Measurements from ENCODE around the gene LDB2. TPM values are rescaled to one million over a fixed set of nuclear protein-coding genes. Genes with fewer than 3 reads are reported as not detected.

Gene LDB2
- total and polyA plus RNA-seq, 4 donors = 41.7 to 88.2 (median 61.9) TPM

- no peaks in the 10 kb centered on the region for H3K4me1 ChIP-seq (ENCODE audit: control insufficient read depth, insufficient read depth, low read length)
- H3K9me3 ChIP-seq (ENCODE audit: control insufficient read depth, insufficient read depth, low read length) = no peaks in the 10 kb centered on the region
- no peak for DNase-seq (ENCODE audit: low read depth in 4 of 6, low spot score in 6 of 6)
- no peak overlapping the region for H3K27ac ChIP-seq (ENCODE audit: low read depth, low read length)
- no peaks in the 10 kb centered on the region for H3K27me3 ChIP-seq (ENCODE audit: control insufficient read depth, insufficient read depth, low read length)
- WGBS (ENCODE audit: insufficient coverage) = 100% methylated on average over 2 of the region's 9 CpGs
- H3K36me3 ChIP-seq (ENCODE audit: control insufficient read depth, insufficient read depth, low read length) = no peaks in the 10 kb centered on the region
- no peak overlapping the region for H3K4me3 ChIP-seq (ENCODE audit: low read depth, low read length)
These were observed 205.4 kb downstream of the LDB2 start for GRCh38 chr4:16692961-16693506.

- WGBS (ENCODE audit: insufficient coverage) = 100% methylated on average over 1 of the region's 2 CpGs
These were observed 205.9 kb downstream of the LDB2 start for GRCh38 chr4:16692524-16692923.

DNA sequence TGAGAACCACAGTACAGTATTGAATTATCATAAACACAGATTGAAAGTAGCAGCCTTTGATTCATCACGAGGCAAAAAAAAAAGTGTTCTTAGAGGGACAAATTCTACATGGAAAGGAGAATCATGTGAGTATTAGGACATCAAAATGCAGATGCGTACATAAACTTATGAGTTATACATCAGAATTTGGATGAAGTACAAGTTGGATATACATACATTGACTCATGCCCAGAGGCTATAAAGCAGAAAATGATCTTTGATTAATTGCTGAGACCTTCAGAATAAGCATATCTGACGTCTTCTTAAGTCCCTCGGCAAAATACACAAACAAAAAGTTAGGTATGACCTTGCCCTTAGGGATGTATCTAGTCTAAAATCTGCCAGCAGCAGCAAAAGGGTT is 206.4 kb downstream of the LDB2 start:
- H3K4me1 ChIP-seq (ENCODE audit: control insufficient read depth, insufficient read depth, low read length) = no peaks in the 10 kb centered on the region
- no peak for DNase-seq (ENCODE audit: low read depth in 4 of 6, low spot score in 6 of 6)
- H3K27me3 ChIP-seq (ENCODE audit: control insufficient read depth, insufficient read depth, low read length) = no peaks in the 10 kb centered on the region
- no peaks in the 10 kb centered on the region for H3K9me3 ChIP-seq (ENCODE audit: control insufficient read depth, insufficient read depth, low read length)
- H3K36me3 ChIP-seq (ENCODE audit: control insufficient read depth, insufficient read depth, low read length) = no peaks in the 10 kb centered on the region
- H3K27ac ChIP-seq (ENCODE audit: low read depth, low read length) = peak overlapping the region; percentile 19
- WGBS (ENCODE audit: insufficient coverage) = no CpG with 5 or more reads among the region's 4 CpGs
- H3K4me3 ChIP-seq (ENCODE audit: low read depth, low read length) = no peak overlapping the region

More at GRCh38 chr4:16692524-16692923, 205.9 kb downstream of the LDB2 start:
- no peak for DNase-seq (ENCODE audit: low read depth in 4 of 6, low spot score in 6 of 6)
- H3K27ac ChIP-seq (ENCODE audit: low read depth, low read length) = no peak overlapping the region
- no peaks in the 10 kb centered on the region for H3K4me1 ChIP-seq (ENCODE audit: control insufficient read depth, insufficient read depth, low read length)
- no peaks in the 10 kb centered on the region for H3K9me3 ChIP-seq (ENCODE audit: control insufficient read depth, insufficient read depth, low read length)
- H3K27me3 ChIP-seq (ENCODE audit: control insufficient read depth, insufficient read depth, low read length) = no peaks in the 10 kb centered on the region
- H3K36me3 ChIP-seq (ENCODE audit: control insufficient read depth, insufficient read depth, low read length) = no peaks in the 10 kb centered on the region
- H3K4me3 ChIP-seq (ENCODE audit: low read depth, low read length) = no peak overlapping the region

DNA sequence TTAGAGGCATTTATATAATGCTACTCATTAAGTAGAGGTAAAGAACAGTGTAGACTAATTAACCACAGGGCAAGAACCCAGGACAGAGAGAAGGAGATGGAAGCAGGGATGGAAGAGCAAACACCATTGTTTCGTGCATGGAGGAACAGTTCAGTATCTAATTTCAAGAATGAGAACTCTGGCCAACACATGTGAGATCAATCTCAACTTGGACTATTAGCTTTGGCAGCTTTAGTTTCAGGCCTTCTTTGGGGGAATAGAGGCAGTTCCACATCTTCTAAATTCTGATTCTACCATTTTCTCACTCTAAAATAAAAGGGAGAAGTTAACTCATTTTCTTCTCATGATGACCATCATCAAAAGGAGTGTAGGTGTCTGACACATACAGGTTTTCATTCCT is 207.0 kb downstream of the LDB2 start:
- H3K27ac ChIP-seq (ENCODE audit: low read depth, low read length) = peak overlapping the region; percentile 19
- no peaks in the 10 kb centered on the region for H3K9me3 ChIP-seq (ENCODE audit: control insufficient read depth, insufficient read depth, low read length)
- WGBS (ENCODE audit: insufficient coverage) = 100% methylated on average over 1 of the region's 1 CpG
- no peaks in the 10 kb centered on the region for H3K4me1 ChIP-seq (ENCODE audit: control insufficient read depth, insufficient read depth, low read length)
- H3K27me3 ChIP-seq (ENCODE audit: control insufficient read depth, insufficient read depth, low read length) = no peaks in the 10 kb centered on the region
- no peaks in the 10 kb centered on the region for H3K36me3 ChIP-seq (ENCODE audit: control insufficient read depth, insufficient read depth, low read length)
- H3K4me3 ChIP-seq (ENCODE audit: low read depth, low read length) = no peak overlapping the region
- DNase-seq (ENCODE audit: low read depth in 4 of 6, low spot score in 6 of 6) = no peak

GRCh38 chr4:16687845-16688244 is 210.6 kb downstream of the LDB2 start:
- Histone ChIP-seq H3K9me3 (ENCODE audit: control insufficient read depth, insufficient read depth, low read length) (no peaks in the 10 kb centered on the region), H3K4me3 (ENCODE audit: low read depth, low read length) (no peak overlapping the region), H3K36me3 (ENCODE audit: control insufficient read depth, insufficient read depth, low read length) (no peaks in the 10 kb centered on the region), H3K4me1 (ENCODE audit: control insufficient read depth, insufficient read depth, low read length) (no peaks in the 10 kb centered on the region), H3K27me3 (ENCODE audit: control insufficient read depth, insufficient read depth, low read length) (no peaks in the 10 kb centered on the region), H3K27ac (ENCODE audit: low read depth, low read length) (no peak overlapping the region)
- no CpG with 5 or more reads among the region's 3 CpGs for WGBS (ENCODE audit: insufficient coverage)
- DNase-seq (ENCODE audit: low read depth in 4 of 6, low spot score in 6 of 6) = no peak

GRCh38 chr4:16687011-16687410 is 211.4 kb downstream of the LDB2 start:
- H3K9me3 ChIP-seq (ENCODE audit: control insufficient read depth, insufficient read depth, low read length) = no peaks in the 10 kb centered on the region
- no peaks in the 10 kb centered on the region for H3K27me3 ChIP-seq (ENCODE audit: control insufficient read depth, insufficient read depth, low read length)
- H3K36me3 ChIP-seq (ENCODE audit: control insufficient read depth, insufficient read depth, low read length) = no peaks in the 10 kb centered on the region
- no peaks in the 10 kb centered on the region for H3K4me1 ChIP-seq (ENCODE audit: control insufficient read depth, insufficient read depth, low read length)
- no peak overlapping the region for H3K4me3 ChIP-seq (ENCODE audit: low read depth, low read length)
- 86% methylated on average over 1 of the region's 2 CpGs for WGBS (ENCODE audit: insufficient coverage)
- DNase-seq (ENCODE audit: low read depth in 4 of 6, low spot score in 6 of 6) = no peak
- no peak overlapping the region for H3K27ac ChIP-seq (ENCODE audit: low read depth, low read length)

- H3K27ac ChIP-seq (ENCODE audit: low read depth, low read length) = no peak overlapping the region
- WGBS (ENCODE audit: insufficient coverage) = no CpG with 5 or more reads among the region's 2 CpGs
- H3K4me1 ChIP-seq (ENCODE audit: control insufficient read depth, insufficient read depth, low read length) = no peaks in the 10 kb centered on the region
- H3K4me3 ChIP-seq (ENCODE audit: low read depth, low read length) = no peak overlapping the region
- H3K9me3 ChIP-seq (ENCODE audit: control insufficient read depth, insufficient read depth, low read length) = no peaks in the 10 kb centered on the region
- H3K36me3 ChIP-seq (ENCODE audit: control insufficient read depth, insufficient read depth, low read length) = no peaks in the 10 kb centered on the region
- no peak for DNase-seq (ENCODE audit: low read depth in 4 of 6, low spot score in 6 of 6)
- H3K27me3 ChIP-seq (ENCODE audit: control insufficient read depth, insufficient read depth, low read length) = no peaks in the 10 kb centered on the region
These were observed 212.2 kb downstream of the LDB2 start for GRCh38 chr4:16686195-16686594.

DNA sequence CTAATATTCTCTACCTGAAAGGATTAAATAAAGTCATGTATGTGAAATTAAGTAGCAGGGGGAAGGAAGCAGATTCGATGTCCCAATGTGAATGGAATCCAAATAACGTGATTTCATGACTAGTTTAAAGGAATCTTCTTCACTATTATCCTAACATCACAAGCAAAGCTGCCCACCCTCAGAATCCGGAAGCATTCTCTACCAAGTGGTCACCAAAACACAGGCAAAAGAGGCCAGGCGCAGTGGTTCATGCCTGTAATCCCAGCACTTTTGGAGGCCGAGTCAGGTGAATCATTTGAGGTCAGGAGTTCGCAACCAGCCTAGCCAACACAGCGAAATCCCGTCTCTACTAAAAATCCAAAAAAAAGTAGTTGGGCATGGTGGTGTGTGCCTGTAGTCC is 212.9 kb downstream of the LDB2 start:
- no peaks in the 10 kb centered on the region for H3K27me3 ChIP-seq (ENCODE audit: control insufficient read depth, insufficient read depth, low read length)
- 100% methylated on average over 3 of the region's 8 CpGs for WGBS (ENCODE audit: insufficient coverage)
- H3K9me3 ChIP-seq (ENCODE audit: control insufficient read depth, insufficient read depth, low read length) = no peaks in the 10 kb centered on the region
- H3K4me3 ChIP-seq (ENCODE audit: low read depth, low read length) = no peak overlapping the region
- no peak overlapping the region for H3K27ac ChIP-seq (ENCODE audit: low read depth, low read length)
- H3K36me3 ChIP-seq (ENCODE audit: control insufficient read depth, insufficient read depth, low read length) = no peaks in the 10 kb centered on the region
- DNase-seq (ENCODE audit: low read depth in 4 of 6, low spot score in 6 of 6) = no peak
- no peaks in the 10 kb centered on the region for H3K4me1 ChIP-seq (ENCODE audit: control insufficient read depth, insufficient read depth, low read length)

- no peaks in the 10 kb centered on the region for H3K36me3 ChIP-seq (ENCODE audit: control insufficient read depth, insufficient read depth, low read length)
- H3K4me3 ChIP-seq (ENCODE audit: low read depth, low read length) = no peak overlapping the region
- DNase-seq (ENCODE audit: low read depth in 4 of 6, low spot score in 6 of 6) = no peak
- H3K27ac ChIP-seq (ENCODE audit: low read depth, low read length) = peak overlapping the region; percentile 44
- no peaks in the 10 kb centered on the region for H3K4me1 ChIP-seq (ENCODE audit: control insufficient read depth, insufficient read depth, low read length)
- H3K27me3 ChIP-seq (ENCODE audit: control insufficient read depth, insufficient read depth, low read length) = no peaks in the 10 kb centered on the region
- H3K9me3 ChIP-seq (ENCODE audit: control insufficient read depth, insufficient read depth, low read length) = no peaks in the 10 kb centered on the region
- WGBS (ENCODE audit: insufficient coverage) = no CpG with 5 or more reads among the region's 3 CpGs
These were observed 213.5 kb downstream of the LDB2 start for GRCh38 chr4:16684935-16685334.

DNA sequence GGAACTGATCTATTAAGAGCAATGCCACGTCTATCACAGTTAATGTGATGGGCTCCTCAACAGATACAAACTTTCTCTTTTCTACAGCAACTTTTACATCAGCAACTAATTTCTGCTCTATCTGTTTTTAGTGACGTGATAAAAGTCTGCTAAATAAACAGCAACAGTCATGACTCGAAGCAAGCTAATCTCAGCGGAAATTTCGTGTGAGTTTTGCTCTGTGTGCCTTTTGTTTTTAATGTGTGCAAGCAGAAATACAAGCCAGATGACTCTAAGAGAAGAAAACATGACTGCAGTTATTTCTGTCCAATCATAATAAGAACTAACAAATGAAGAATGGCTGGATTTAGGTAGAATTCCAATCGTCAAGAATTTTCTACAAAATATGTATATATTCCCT is 214.3 kb downstream of the LDB2 start:
- H3K4me3 ChIP-seq (ENCODE audit: low read depth, low read length) = no peak overlapping the region
- no peaks in the 10 kb centered on the region for H3K27me3 ChIP-seq (ENCODE audit: control insufficient read depth, insufficient read depth, low read length)
- 71% methylated on average over 1 of the region's 6 CpGs for WGBS (ENCODE audit: insufficient coverage)
- H3K9me3 ChIP-seq (ENCODE audit: control insufficient read depth, insufficient read depth, low read length) = no peaks in the 10 kb centered on the region
- DNase-seq (ENCODE audit: low read depth in 4 of 6, low spot score in 6 of 6) = no peak
- no peaks in the 10 kb centered on the region for H3K36me3 ChIP-seq (ENCODE audit: control insufficient read depth, insufficient read depth, low read length)
- peak overlapping the region; percentile 44 for H3K27ac ChIP-seq (ENCODE audit: low read depth, low read length)
- no peaks in the 10 kb centered on the region for H3K4me1 ChIP-seq (ENCODE audit: control insufficient read depth, insufficient read depth, low read length)
